Thyroid gland (tissue), 4 donors: Measurements from ENCODE around the gene NR0B2.

Experiments used
- CTCF ChIP-seq, 6 experiments: fragments of 200-600 bp in 3 of 6; fragments of 450-650 bp in 3 of 6; sonication (generic) in 3 of 6; IDR thresholded peaks; one replicate each; pipeline ENCODE4 v1.5.1; 2016 to 2019; ENCODE audit warnings: antibody characterized with exemption in 6 of 6, mild to moderate bottlenecking in 2 of 6, inconsistent platforms in 1 of 6, moderate library complexity in 1 of 6
- POLR2A ChIP-seq, 2 donors: fragments of 450-650 bp; IDR thresholded peaks; one replicate each; pipeline ENCODE4 v1.6.1; 2017; ENCODE audit warnings: antibody characterized with exemption in 2 of 2, mild to moderate bottlenecking in 2 of 2, moderate library complexity in 1 of 2

- TF ChIP-seq CTCF (IDR thresholded peaks at IDR 0.05) (no peak), POLR2A (IDR thresholded peaks at IDR 0.05) (no peak)
Observed at GRCh38 chr1:26921126-26921539, 7.4 kb upstream of the NR0B2 start.
